ENCODE data around the gene TMCO4. TPM values are rescaled to one million over a fixed set of nuclear protein-coding genes. Genes with fewer than 3 reads are reported as not detected.

TMCO4 gene
- total RNA-seq, 1 experiment from 2014 or later, result 15.1 TPM

DNA sequence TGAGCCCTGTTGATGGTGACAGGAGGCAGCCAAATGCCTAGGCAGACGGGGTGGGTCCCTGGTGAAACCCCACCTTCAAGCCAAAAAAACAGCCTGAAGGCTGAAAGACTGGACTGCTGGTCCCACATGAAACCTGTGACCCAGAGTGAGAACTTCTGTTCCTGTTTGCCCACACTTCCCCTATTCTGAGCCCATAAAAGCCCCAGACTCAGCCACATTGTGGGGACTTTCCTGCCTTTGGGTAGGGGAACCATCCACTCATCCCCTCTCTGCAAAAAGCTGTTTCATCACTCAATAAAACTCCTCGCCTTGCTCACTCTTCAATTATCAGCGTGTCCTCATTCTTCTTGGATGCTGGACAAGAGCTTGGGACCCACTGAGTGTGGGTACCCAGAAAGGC, 109.9 kb downstream of the TMCO4 start:
- no peak for DNase-seq
- POLR2A ChIA-PET, result no interaction called here
- Mint-ChIP-seq H3K36me3 (ENCODE audit: insufficient read depth, unreplicated experiment) (no peaks in the 10 kb centered on the region), H3K4me1 (ENCODE audit: low read depth, unreplicated experiment) (no peaks in the 10 kb centered on the region), H3K9me3 (ENCODE audit: unreplicated experiment) (no peaks in the 10 kb centered on the region), H3K27ac (ENCODE audit: unreplicated experiment) (no peak overlapping the region), H3K27me3 (ENCODE audit: insufficient read depth, unreplicated experiment) (no peaks in the 10 kb centered on the region), H3K4me3 (ENCODE audit: unreplicated experiment) (no peak overlapping the region)
- H3K4me1 ChIP-seq, result no peaks in the 10 kb centered on the region
- TF ChIP-seq CTCF (IDR thresholded peaks at IDR 0.05; ENCODE audit: insufficient read depth in 1 of 2, low read depth in 1 of 2, low read length in 1 of 2, severe bottlenecking in 1 of 2, unreplicated experiment in 1 of 2), result no peak
- no TSS peak for BruUV-seq (replicated peaks)
- no peaks in the 10 kb centered on the region for H3K9me3 ChIP-seq
- H3K4me3 ChIP-seq (ENCODE audit: low read depth, low read length), result no peak overlapping the region
- H3K36me3 ChIP-seq (ENCODE audit: control insufficient read depth, insufficient read depth, low read length), result no peaks in the 10 kb centered on the region
- H3K27me3 ChIP-seq (replicated peaks; ENCODE audit: control insufficient read depth, insufficient read depth, low read length), result no peaks in the 10 kb centered on the region
- intact Hi-C loops (cut with micrococcal nuclease; ENCODE audit: unreplicated experiment), result no loop called here
- CTCF ChIA-PET, result no interaction called here

DNA sequence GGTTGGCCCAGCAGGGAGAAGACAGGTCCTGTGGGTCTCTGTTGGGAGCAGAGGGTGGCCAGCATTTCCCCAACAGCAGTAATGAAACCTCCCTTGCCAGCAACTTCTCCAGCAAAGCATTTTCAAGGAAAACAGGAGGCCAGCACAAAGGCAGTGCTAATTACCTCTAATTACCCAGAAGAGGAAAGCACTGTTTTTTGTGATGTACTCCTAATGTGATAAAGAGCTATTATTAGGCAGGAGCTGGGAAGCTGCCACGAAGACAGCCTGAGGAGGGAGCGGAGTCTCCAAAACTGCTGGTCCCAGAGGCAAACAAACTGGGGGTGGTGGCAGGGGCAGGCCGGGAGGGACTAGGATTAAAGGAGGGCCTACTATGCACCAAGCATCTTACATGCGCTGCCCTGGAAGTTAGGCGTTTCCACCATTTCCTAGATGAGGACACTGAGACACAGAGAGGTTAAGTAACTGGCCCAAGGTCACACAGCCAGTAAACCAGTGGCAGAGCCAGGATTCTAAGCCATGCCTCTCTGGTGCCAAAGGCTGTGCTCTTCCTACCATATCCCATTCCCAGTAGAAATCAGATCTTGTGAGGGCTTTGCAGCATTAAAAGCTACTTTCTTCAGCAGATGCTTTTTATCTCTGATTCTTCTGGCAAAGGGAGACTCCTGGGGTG, 110.5 kb downstream of the TMCO4 start:
- Mint-ChIP-seq H3K4me1 (ENCODE audit: low read depth, unreplicated experiment) (no peaks in the 10 kb centered on the region), H3K9me3 (ENCODE audit: unreplicated experiment) (no peaks in the 10 kb centered on the region), H3K4me3 (ENCODE audit: unreplicated experiment) (no peak overlapping the region), H3K27me3 (ENCODE audit: insufficient read depth, unreplicated experiment) (no peaks in the 10 kb centered on the region), H3K36me3 (ENCODE audit: insufficient read depth, unreplicated experiment) (no peaks in the 10 kb centered on the region), H3K27ac (ENCODE audit: unreplicated experiment) (no peak overlapping the region)
- CTCF ChIA-PET, result no interaction called here
- Histone ChIP-seq H3K4me1 (no peaks in the 10 kb centered on the region), H3K4me3 (ENCODE audit: low read depth, low read length) (no peak overlapping the region), H3K36me3 (ENCODE audit: control insufficient read depth, insufficient read depth, low read length) (no peaks in the 10 kb centered on the region), H3K27me3 (replicated peaks; ENCODE audit: control insufficient read depth, insufficient read depth, low read length) (no peaks in the 10 kb centered on the region), H3K9me3 (no peaks in the 10 kb centered on the region)
- TF ChIP-seq CTCF (IDR thresholded peaks at IDR 0.05; ENCODE audit: insufficient read depth in 1 of 2, low read depth in 1 of 2, low read length in 1 of 2, severe bottlenecking in 1 of 2, unreplicated experiment in 1 of 2), result no peak
- no TSS peak for BruUV-seq (replicated peaks)
- intact Hi-C loops (cut with micrococcal nuclease; ENCODE audit: unreplicated experiment), result no loop called here
- no peak for DNase-seq
- POLR2A ChIA-PET, result no interaction called here

DNA sequence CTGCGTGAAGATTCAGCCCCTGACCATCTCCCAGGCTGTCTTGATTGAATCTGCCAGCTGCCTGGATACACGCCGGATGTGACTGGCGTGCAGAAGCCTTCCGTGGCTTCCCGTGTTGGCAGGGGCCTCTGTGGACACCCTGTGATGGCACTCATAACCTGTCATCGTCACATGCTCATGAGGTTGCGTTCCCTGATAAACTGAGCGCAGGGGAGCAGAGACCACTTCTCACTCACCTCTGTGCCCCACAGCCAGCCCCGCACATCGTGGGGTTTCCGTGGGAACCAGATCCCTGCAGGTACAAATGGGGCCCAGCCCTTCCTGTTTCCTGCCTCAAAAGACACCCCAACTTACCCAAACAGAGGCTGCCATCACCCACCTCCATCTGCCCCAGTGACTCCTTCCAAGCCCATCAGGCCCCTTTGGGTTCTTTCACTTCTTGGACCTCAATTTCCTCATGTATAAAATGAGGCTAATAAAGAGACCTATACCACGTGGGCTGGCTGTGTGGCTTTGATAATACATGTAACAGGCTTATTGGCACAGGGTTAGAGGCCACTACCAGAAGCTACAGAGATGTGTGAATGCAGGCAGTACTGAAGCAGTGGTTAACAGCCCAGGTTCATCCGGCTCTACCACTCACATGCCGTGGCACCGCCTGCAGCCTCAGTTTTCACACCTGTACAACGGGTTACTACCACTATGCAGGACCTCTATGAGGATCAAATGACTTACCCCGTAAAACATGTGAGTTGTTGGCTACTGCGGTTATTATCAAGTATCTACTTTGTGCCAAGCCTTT, 111.5 kb downstream of the TMCO4 start:
- H3K27me3 Mint-ChIP-seq (ENCODE audit: insufficient read depth, unreplicated experiment), result no peaks in the 10 kb centered on the region
- BruUV-seq (replicated peaks), result no TSS peak
- no peak overlapping the region for H3K27ac Mint-ChIP-seq (ENCODE audit: unreplicated experiment)
- POLR2A ChIA-PET, result no interaction called here
- Histone ChIP-seq H3K4me1 (no peaks in the 10 kb centered on the region), H3K9me3 (no peaks in the 10 kb centered on the region), H3K36me3 (ENCODE audit: control insufficient read depth, insufficient read depth, low read length) (no peaks in the 10 kb centered on the region), H3K27me3 (replicated peaks; ENCODE audit: control insufficient read depth, insufficient read depth, low read length) (no peaks in the 10 kb centered on the region), H3K4me3 (ENCODE audit: low read depth, low read length) (no peak overlapping the region)
- TF ChIP-seq CTCF (IDR thresholded peaks at IDR 0.05; ENCODE audit: insufficient read depth in 1 of 2, low read depth in 1 of 2, low read length in 1 of 2, severe bottlenecking in 1 of 2, unreplicated experiment in 1 of 2), result no peak
- intact Hi-C loops (cut with micrococcal nuclease; ENCODE audit: unreplicated experiment), result no loop called here
- no peak for DNase-seq
- H3K9me3 Mint-ChIP-seq (ENCODE audit: unreplicated experiment), result no peaks in the 10 kb centered on the region
- CTCF ChIA-PET, result no interaction called here
- H3K4me1 Mint-ChIP-seq (ENCODE audit: low read depth, unreplicated experiment), result no peaks in the 10 kb centered on the region
- H3K36me3 Mint-ChIP-seq (ENCODE audit: insufficient read depth, unreplicated experiment), result no peaks in the 10 kb centered on the region
- H3K4me3 Mint-ChIP-seq (ENCODE audit: unreplicated experiment), result no peak overlapping the region
